H9 (cell line): Measurements from ENCODE around the gene DHCR24. TPM values are rescaled to one million over a fixed set of nuclear protein-coding genes. Genes with fewer than 3 reads are reported as not detected.

Source experiments
- DNase-seq: peaks from one replicate; pipeline ENCODE4 v3.0.0-alpha.2; 2017
- H2AFZ ChIP-seq: one replicate; pipeline ENCODE4 v1.6.1; 2013; ENCODE audit warnings: mild to moderate bottlenecking, low read length, control low read depth, moderate library complexity
- H2AK5ac ChIP-seq: 2 replicates; pipeline ENCODE4 v1.6.1; 2013; ENCODE audit warnings: low read length, control low read depth, mixed read lengths; ENCODE audit not compliant: insufficient read length
- H2BK120ac ChIP-seq: one replicate; pipeline ENCODE4 v1.6.1; 2013; ENCODE audit warnings: low read depth, mild to moderate bottlenecking, low read length, control low read depth, inconsistent platforms; ENCODE audit not compliant: poor library complexity, severe bottlenecking
- H2BK12ac ChIP-seq: 2 replicates; pipeline ENCODE4 v1.6.1; 2013; ENCODE audit warnings: low read length, control low read depth, mixed read lengths, low read depth; ENCODE audit not compliant: insufficient read length
- H2BK15ac ChIP-seq: 2 replicates; pipeline ENCODE4 v1.6.1; 2013; ENCODE audit warnings: low read depth, low read length, control low read depth
- H2BK20ac ChIP-seq: one replicate; pipeline ENCODE4 v1.6.1; 2013; ENCODE audit warnings: low read depth, mild to moderate bottlenecking, low read length, control low read depth, inconsistent platforms; ENCODE audit not compliant: poor library complexity, severe bottlenecking
- H2BK5ac ChIP-seq: 2 replicates; pipeline ENCODE4 v1.6.1; 2013; ENCODE audit warnings: low read length, control low read depth, mixed read lengths; ENCODE audit not compliant: insufficient read length
- H3K14ac ChIP-seq: 2 replicates; pipeline ENCODE4 v1.6.1; 2013; ENCODE audit warnings: low read length, control low read depth; ENCODE audit not compliant: insufficient read depth
- H3K18ac ChIP-seq: 2 replicates; pipeline ENCODE4 v1.6.1; 2013; ENCODE audit warnings: low read depth, mild to moderate bottlenecking, mixed read lengths, low read length, control low read depth; ENCODE audit not compliant: insufficient read length
- H3K23ac ChIP-seq: 2 replicates; pipeline ENCODE4 v1.6.1; 2013; ENCODE audit warnings: low read length, control low read depth, mixed read lengths, low read depth; ENCODE audit not compliant: insufficient read length
- H3K23me2 ChIP-seq: 2 replicates; pipeline ENCODE4 v1.6.1; 2013; ENCODE audit warnings: low read depth, mild to moderate bottlenecking, mixed read lengths, low read length, control low read depth; ENCODE audit not compliant: insufficient read length, poor library complexity, severe bottlenecking
- H3K27ac ChIP-seq: 2 replicates; pipeline ENCODE4 v1.5.1; 2013; ENCODE audit warnings: low read length, control low read depth, mixed read lengths, low read depth; ENCODE audit not compliant: insufficient read length
- H3K27me3 ChIP-seq: 2 replicates; pipeline ENCODE4 v1.6.1; 2013; ENCODE audit warnings: low read length, control low read depth, inconsistent platforms; ENCODE audit not compliant: insufficient read depth
- H3K4ac ChIP-seq: 2 replicates; pipeline ENCODE4 v1.6.1; 2013; ENCODE audit warnings: low read depth, mild to moderate bottlenecking, control low read depth, inconsistent platforms, low read length, moderate library complexity
- H3K4me1 ChIP-seq: 2 replicates; pipeline ENCODE4 v1.6.1; 2013; ENCODE audit warnings: low read length, control low read depth, inconsistent platforms; ENCODE audit not compliant: insufficient read depth
- H3K4me2 ChIP-seq: 2 replicates; pipeline ENCODE4 v1.6.1; 2013; ENCODE audit warnings: low read length, control low read depth, mixed read lengths; ENCODE audit not compliant: insufficient read length, insufficient read depth
- H3K56ac ChIP-seq: 2 replicates; pipeline ENCODE4 v1.6.1; 2013; ENCODE audit warnings: low read depth, mild to moderate bottlenecking, mixed read lengths, low read length, control low read depth; ENCODE audit not compliant: insufficient read length
- H3K79me1 ChIP-seq: 2 replicates; pipeline ENCODE4 v1.6.1; 2013; ENCODE audit warnings: low read depth, mild to moderate bottlenecking, moderate library complexity, low read length, control low read depth, inconsistent platforms; ENCODE audit not compliant: insufficient read depth, poor library complexity, severe bottlenecking
- H3K79me2 ChIP-seq: 2 replicates; pipeline ENCODE4 v1.6.1; 2013; ENCODE audit warnings: low read length, control low read depth, inconsistent platforms; ENCODE audit not compliant: insufficient read depth
- H3K9ac ChIP-seq: 2 replicates; pipeline ENCODE4 v1.6.1; 2013; ENCODE audit warnings: low read length, control low read depth, mixed read lengths; ENCODE audit not compliant: insufficient read length; ENCODE audit errors: extremely low read depth
- H3K9me3 ChIP-seq: one replicate; pipeline ENCODE4 v1.6.1; 2013; ENCODE audit warnings: low read depth, low read length, inconsistent platforms; ENCODE audit not compliant: control insufficient read depth
- H3T11ph ChIP-seq: one replicate; pipeline ENCODE4 v1.6.1; 2013; ENCODE audit warnings: mild to moderate bottlenecking, low read length, control low read depth, inconsistent platforms
- H4K20me1 ChIP-seq: one replicate; pipeline ENCODE4 v1.6.1; 2013; ENCODE audit not compliant: control insufficient read depth, insufficient read length, insufficient read depth
- H4K5ac ChIP-seq: 2 replicates; pipeline ENCODE4 v1.6.1; 2013; ENCODE audit warnings: low read depth, mild to moderate bottlenecking, mixed read lengths, low read length, control low read depth; ENCODE audit not compliant: insufficient read length
- H4K8ac ChIP-seq: replicated peaks from 2 replicates; pipeline ENCODE4 v1.6.1; 2013; ENCODE audit warnings: low read length, control low read depth, mixed read lengths, low read depth; ENCODE audit not compliant: insufficient read length
- H4K91ac ChIP-seq: 2 replicates; pipeline ENCODE4 v1.6.1; 2013; ENCODE audit warnings: low read depth, mild to moderate bottlenecking, moderate library complexity, mixed read lengths, low read length, control low read depth; ENCODE audit not compliant: insufficient read length
- H3K27ac Mint-ChIP-seq, 3 experiments: 2 replicates in 2 of 3; 3 replicates in 1 of 3; pipeline ENCODE4 v1.8.0; 2020 to 2021; ENCODE audit warnings: mixed read lengths in 3 of 3, mild to moderate bottlenecking in 1 of 3, moderate library complexity in 1 of 3
- H3K27me3 Mint-ChIP-seq: 2 replicates; pipeline ENCODE4 v1.8.0; 2021; ENCODE audit warnings: low read depth, mild to moderate bottlenecking, moderate library complexity, mixed read lengths
- H3K36me3 Mint-ChIP-seq, 3 experiments: 2 replicates in 2 of 3; 3 replicates in 1 of 3; pipeline ENCODE4 v1.8.0; 2020 to 2021; ENCODE audit warnings: low read depth in 3 of 3, mixed read lengths in 3 of 3; ENCODE audit not compliant: insufficient read depth in 1 of 3
- H3K4me1 Mint-ChIP-seq, 2 experiments: 2 replicates each; pipeline ENCODE4 v1.8.0; 2020; ENCODE audit warnings: mixed read lengths in 2 of 2
- H3K4me3 Mint-ChIP-seq, 2 experiments: 2 replicates in 1 of 2; 3 replicates in 1 of 2; pipeline ENCODE4 v1.8.0; 2020 to 2021; ENCODE audit warnings: mild to moderate bottlenecking in 2 of 2, mixed read lengths in 2 of 2, moderate library complexity in 1 of 2
- H3K9me3 Mint-ChIP-seq, 2 experiments: 2 replicates in 1 of 2; 3 replicates in 1 of 2; pipeline ENCODE4 v1.8.0; 2020; ENCODE audit warnings: mild to moderate bottlenecking in 2 of 2, mixed read lengths in 2 of 2, moderate library complexity in 1 of 2
- CTCF ChIP-seq: fragments of 200-600 bp; sonication (generic); conservative IDR thresholded peaks from 3 replicates; pipeline ENCODE4 v1.8.0; 2021; ENCODE audit warnings: antibody characterized with exemption, mild to moderate bottlenecking
- WGBS: extraction: QIAGEN DNeasy Blood & Tissue Kit; methylation state at CpG from one replicate; pipeline ENCODE4 v1.1.7; 2013; ENCODE audit warnings: missing lambda C conversion rate, low lambda C conversion rate, mixed read lengths; ENCODE audit not compliant: insufficient read length; ENCODE audit errors: extremely low coverage; 5-methylcytosine and 5-hydroxymethylcytosine counted together
- total RNA-seq: library from RNA; stranded (reverse); gene quantifications from 2 replicates; pipeline ENCODE4 v1.2.1, GENCODE V29; 2021

The DHCR24 gene
- total RNA-seq, 1 experiment from 2014 or later = 318 TPM

GRCh38 chr1:54853793-54854370 is 33.1 kb downstream of the DHCR24 start:
- H3K18ac ChIP-seq = no peak overlapping the region
- H3K4me2 ChIP-seq = no peak overlapping the region
- no peaks in the 10 kb centered on the region for H3K4me1 Mint-ChIP-seq
- DNase-seq = no peak
- no peak overlapping the region for H3K56ac ChIP-seq
- no peak overlapping the region for H2BK120ac ChIP-seq
- H3K36me3 Mint-ChIP-seq = peaks cover 73 to 94% (median 93%) of the 10 kb centered on the region in 3 experiments
- H3K27ac Mint-ChIP-seq = peak overlapping the region in 1 of 3 experiments; percentile 23; a peak in 1 of 7 replicates
- H2BK20ac ChIP-seq = no peak overlapping the region
- no peak overlapping the region for H3K4ac ChIP-seq
- H3K4me1 ChIP-seq = no peaks in the 10 kb centered on the region
- H3K23me2 ChIP-seq = no peaks in the 10 kb centered on the region
- H2AFZ ChIP-seq = no peak overlapping the region
- H3K23ac ChIP-seq = no peak overlapping the region
- no peak overlapping the region for H3K4me3 Mint-ChIP-seq
- peaks cover 2% of the 10 kb centered on the region for H4K20me1 ChIP-seq
- no peak overlapping the region for H3K27ac ChIP-seq
- H3K14ac ChIP-seq = no peak overlapping the region
- no peaks in the 10 kb centered on the region for H3K79me1 ChIP-seq
- H4K8ac ChIP-seq = no peak overlapping the region
- H3K9me3 Mint-ChIP-seq = no peaks in the 10 kb centered on the region
- H4K91ac ChIP-seq = no peak overlapping the region
- no peak overlapping the region for H2BK15ac ChIP-seq
- no peaks in the 10 kb centered on the region for H3K9me3 ChIP-seq
- TF ChIP-seq CTCF = no peak
- H2BK12ac ChIP-seq = no peak overlapping the region
- H3K27me3 Mint-ChIP-seq = no peaks in the 10 kb centered on the region
- no peak overlapping the region for H3T11ph ChIP-seq
- H3K27me3 ChIP-seq = no peaks in the 10 kb centered on the region
- H2BK5ac ChIP-seq = no peak overlapping the region
- WGBS = no CpG with 5 or more reads among the region's 12 CpGs
- no peak overlapping the region for H2AK5ac ChIP-seq
- no peaks in the 10 kb centered on the region; the same call in 1 of the 2 replicates for H3K79me2 ChIP-seq
- no peak overlapping the region for H4K5ac ChIP-seq
- H3K9ac ChIP-seq = no peak overlapping the region
